ENCODE data around the gene TMEM53.

DNA sequence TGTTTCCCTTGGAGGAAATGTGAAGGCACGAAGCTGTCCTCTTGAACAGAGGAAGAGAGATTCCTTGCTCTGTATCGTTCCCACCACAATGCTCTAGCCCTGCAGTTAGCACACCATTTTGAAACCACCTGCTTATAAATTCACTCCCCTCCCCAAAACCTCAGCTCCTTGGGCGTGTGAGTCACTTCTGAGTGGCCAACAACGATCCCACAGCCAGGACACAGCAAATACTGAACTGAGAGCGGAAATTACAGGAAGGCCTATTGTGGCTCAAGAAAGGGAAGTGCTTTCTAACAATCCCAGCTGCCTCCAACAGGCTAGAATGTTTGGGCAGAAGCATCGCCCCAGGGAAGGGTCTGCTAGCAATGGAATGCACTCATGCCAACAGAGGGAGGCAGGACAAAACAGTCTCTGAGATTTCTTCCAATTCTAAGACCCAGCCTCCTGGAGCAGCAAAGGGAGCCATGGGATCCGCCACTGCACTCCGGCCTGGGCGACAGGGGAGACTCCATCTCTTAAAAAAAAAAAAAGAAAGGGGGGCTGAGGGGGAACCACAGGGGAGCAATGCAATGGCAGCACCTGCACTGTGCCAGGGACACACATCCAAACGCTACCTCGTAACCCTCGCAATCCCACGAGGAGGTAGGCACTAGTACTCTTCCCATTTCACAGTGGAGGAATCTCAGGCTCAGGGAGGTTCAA lies 1.9 kb downstream of the TMEM53 start:
- no peak for TF ChIP-seq POLR2A (IDR thresholded peaks at IDR 0.05)
- TF ChIP-seq, protein P1, sequence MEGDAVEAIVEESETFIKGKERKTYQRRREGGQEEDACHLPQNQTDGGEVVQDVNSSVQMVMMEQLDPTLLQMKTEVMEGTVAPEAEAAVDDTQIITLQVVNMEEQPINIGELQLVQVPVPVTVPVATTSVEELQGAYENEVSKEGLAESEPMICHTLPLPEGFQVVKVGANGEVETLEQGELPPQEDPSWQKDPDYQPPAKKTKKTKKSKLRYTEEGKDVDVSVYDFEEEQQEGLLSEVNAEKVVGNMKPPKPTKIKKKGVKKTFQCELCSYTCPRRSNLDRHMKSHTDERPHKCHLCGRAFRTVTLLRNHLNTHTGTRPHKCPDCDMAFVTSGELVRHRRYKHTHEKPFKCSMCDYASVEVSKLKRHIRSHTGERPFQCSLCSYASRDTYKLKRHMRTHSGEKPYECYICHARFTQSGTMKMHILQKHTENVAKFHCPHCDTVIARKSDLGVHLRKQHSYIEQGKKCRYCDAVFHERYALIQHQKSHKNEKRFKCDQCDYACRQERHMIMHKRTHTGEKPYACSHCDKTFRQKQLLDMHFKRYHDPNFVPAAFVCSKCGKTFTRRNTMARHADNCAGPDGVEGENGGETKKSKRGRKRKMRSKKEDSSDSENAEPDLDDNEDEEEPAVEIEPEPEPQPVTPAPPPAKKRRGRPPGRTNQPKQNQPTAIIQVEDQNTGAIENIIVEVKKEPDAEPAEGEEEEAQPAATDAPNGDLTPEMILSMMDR (IDR thresholded peaks at IDR 0.05): no peak
